ENCODE data around the gene DOCK8. TPM values are rescaled to one million over a fixed set of nuclear protein-coding genes. Genes with fewer than 3 reads are reported as not detected.

The DOCK8 gene
- total and polyA plus RNA-seq, 2 of the 4 experiments (the other 2 are of a cell fraction) = not detected

- no TSS peak for BruUV-seq (replicated peaks)
- Histone ChIP-seq H3K9me3 (ENCODE audit: control insufficient read depth, insufficient read depth, low read length) (0 out of 2 replicates have a peak, but pooled peaks cover 2% of the 10 kb centered on the region), H2AK5ac (ENCODE audit: low read depth, low read length) (no peak overlapping the region), H2BK120ac (ENCODE audit: low read depth, low read length) (no peak overlapping the region), H2AFZ (replicated peaks; ENCODE audit: low read length, poor library complexity) (no peak overlapping the region), H3K4me3 (ENCODE audit: insufficient read depth, low read depth, low read length) (no peak overlapping the region), H3K9me1 (ENCODE audit: insufficient read depth, low read length) (no peaks in the 10 kb centered on the region; the same call in 1 of the 2 replicates), H4K91ac (ENCODE audit: insufficient read depth, low read depth, low read length) (no peak overlapping the region), H4K5ac (ENCODE audit: low read depth, low read length) (no peak overlapping the region), H3K56ac (ENCODE audit: extremely low read depth, insufficient read depth, low read length) (no peak overlapping the region), H3K27me3 (ENCODE audit: control insufficient read depth, insufficient read depth, low read length) (peaks cover 27% of the 10 kb centered on the region), H3K14ac (replicated peaks; ENCODE audit: low read depth, low read length) (no peak overlapping the region), H3K4me1 (ENCODE audit: control insufficient read depth, insufficient read depth, low read length) (no peaks in the 10 kb centered on the region; the same call in 1 of the 2 replicates), H3K27ac (ENCODE audit: insufficient read depth, low read length) (no peak overlapping the region), H3K23ac (ENCODE audit: low read depth, low read length) (no peak overlapping the region), H2BK20ac (ENCODE audit: low read depth, low read length) (no peak overlapping the region), H2AK9ac (replicated peaks; ENCODE audit: low read depth, low read length, poor library complexity) (no peak overlapping the region), H4K8ac (ENCODE audit: low read depth in 2 of 2, low read length in 2 of 2) (no peak overlapping the region), H3K79me1 (ENCODE audit: low read depth in 1 of 2, low read length in 2 of 2) (no peaks in the 10 kb centered on the region), H2BK5ac (ENCODE audit: low read depth, low read length, poor library complexity, severe bottlenecking) (no peak overlapping the region), H3K18ac (ENCODE audit: low read depth, low read length) (no peak overlapping the region), H3K36me3 (ENCODE audit: control insufficient read depth, insufficient read depth, low read length) (no peaks in the 10 kb centered on the region), H4K20me1 (ENCODE audit: insufficient read depth, low read length) (no peaks in the 10 kb centered on the region), H3K9ac (ENCODE audit: low read depth, low read length) (no peak overlapping the region), H3K4me2 (ENCODE audit: low read depth, low read length) (no peak overlapping the region), H2BK15ac (ENCODE audit: low read depth, low read length) (no peak overlapping the region), H3K4ac (ENCODE audit: low read depth, low read length) (no peak overlapping the region)
- in situ Hi-C loops (cut with MboI; ENCODE audit: low sequenced_read_pairs) = no loop called here
- intact Hi-C loops (cut with micrococcal nuclease) = loop anchor here (10.0 kb wide), 1 partner anchor 61 kb away; no protein-coding TSS in a partner anchor
- no peak for TF ChIP-seq CEBPB (IDR thresholded peaks at IDR 0.05; ENCODE audit: low read depth, low read length)
- no peak for TF ChIP-seq RCOR1 (IDR thresholded peaks at IDR 0.05; ENCODE audit: insufficient replicate concordance, low read length)
- no peak for TF ChIP-seq FOS (IDR thresholded peaks at IDR 0.05; ENCODE audit: low read depth, low read length)
- no peak for TF ChIP-seq MAFK (IDR thresholded peaks at IDR 0.05; ENCODE audit: low read depth, low read length)
- TF ChIP-seq ELK1 (IDR thresholded peaks at IDR 0.05; ENCODE audit: borderline replicate concordance, low read depth, low read length) = no peak
- no peak for TF ChIP-seq RFX5 (IDR thresholded peaks at IDR 0.05; ENCODE audit: low read depth, low read length)
- TF ChIP-seq CTCF (conservative IDR thresholded peaks at IDR 0.05; ENCODE audit: low read depth, low read length) = no peak
- TF ChIP-seq SMC3 (IDR thresholded peaks at IDR 0.05; ENCODE audit: low read depth, low read length) = no peak
- no peak for TF ChIP-seq USF2 (IDR thresholded peaks at IDR 0.05; ENCODE audit: low read depth, low read length)
- no peak for TF ChIP-seq MAZ (IDR thresholded peaks at IDR 0.05; ENCODE audit: borderline replicate concordance, low read depth, low read length)
- no peak for TF ChIP-seq BHLHE40 (IDR thresholded peaks at IDR 0.05; ENCODE audit: low read depth, low read length)
- TF ChIP-seq MXI1 (IDR thresholded peaks at IDR 0.05; ENCODE audit: borderline replicate concordance, low read depth, low read length) = no peak
- no peak for TF ChIP-seq RAD21 (IDR thresholded peaks at IDR 0.05; ENCODE audit: low read length)
- POLR2A ChIA-PET (ENCODE audit: unreplicated experiment) = no interaction called here
- dilution Hi-C loops (cut with HindIII; ENCODE audit: low sequenced_read_pairs, unreplicated experiment) = no loop called here
- CTCF ChIA-PET = no interaction called here
- ATAC-seq (ENCODE audit: low read depth) (no peak), DNase-seq (no peak)
- no CpG with 5 or more reads among the region's 7 CpGs for WGBS, 2 experiments (ENCODE audit: extremely low coverage in 2 of 2, insufficient read length in 1 of 2)
These were observed 291.6 kb downstream of the DOCK8 start for GRCh38 chr9:506281-506680.
